ENCODE measurements around the gene ECI2.

ECI2 gene

GRCh38 chr6:4134841-4135664, at the start of gene ECI2:
TSS of gene ECI2 (minus strand) at chr6:4135575. CDS start at chr6:4135560, 15 bp downstream.
- Mint-ChIP-seq H3K36me3 (ENCODE audit: low read depth) (peaks cover 30% of the 10 kb centered on the region), H3K27ac (peak within 1 kb of the TSS; percentile 94), H3K4me1 (ENCODE audit: low read depth) (peaks cover 28% of the 10 kb centered on the region), H3K9me3 (peaks cover 6% of the 10 kb centered on the region), H3K27me3 (ENCODE audit: low read depth) (no peaks in the 10 kb centered on the region), H3K4me3 (peak within 1 kb of the TSS; percentile 90)
- DNase-seq (ENCODE audit: low spot score): peak; percentile 72

GRCh38 chr6:4180652-4181255, 45.4 kb upstream of the ECI2 start:
- Mint-ChIP-seq H3K4me1 (ENCODE audit: low read depth) (peaks cover 11% of the 10 kb centered on the region), H3K9me3 (peaks cover 25% of the 10 kb centered on the region), H3K27me3 (ENCODE audit: low read depth) (no peaks in the 10 kb centered on the region), H3K36me3 (ENCODE audit: low read depth) (peaks cover 4% of the 10 kb centered on the region), H3K27ac (no peak overlapping the region), H3K4me3 (no peak overlapping the region)
- no peak for DNase-seq (ENCODE audit: low spot score)

GRCh38 chr6:4179960-4180651, 44.7 kb upstream of the ECI2 start:
- no peak for DNase-seq (ENCODE audit: low spot score)
- Mint-ChIP-seq H3K27ac (no peak overlapping the region), H3K9me3 (peaks cover 18% of the 10 kb centered on the region), H3K27me3 (ENCODE audit: low read depth) (peaks cover under 1% of the 10 kb centered on the region), H3K4me1 (ENCODE audit: low read depth) (peaks cover 4% of the 10 kb centered on the region), H3K4me3 (no peak overlapping the region), H3K36me3 (ENCODE audit: low read depth) (peaks cover 4% of the 10 kb centered on the region)

- Mint-ChIP-seq H3K9me3 (peaks cover 8% of the 10 kb centered on the region), H3K27ac (no peak overlapping the region), H3K27me3 (ENCODE audit: low read depth) (peaks cover 2% of the 10 kb centered on the region), H3K4me1 (ENCODE audit: low read depth) (no peaks in the 10 kb centered on the region), H3K36me3 (ENCODE audit: low read depth) (no peaks in the 10 kb centered on the region), H3K4me3 (no peak overlapping the region)
- DNase-seq (ENCODE audit: low spot score): no peak
Measured at GRCh38 chr6:4178737-4179333, 43.5 kb upstream of the ECI2 start.

- no peak overlapping the region for H3K27ac Mint-ChIP-seq
- H3K36me3 Mint-ChIP-seq (ENCODE audit: low read depth): no peaks in the 10 kb centered on the region
- no peaks in the 10 kb centered on the region for H3K4me1 Mint-ChIP-seq (ENCODE audit: low read depth)
- H3K27me3 Mint-ChIP-seq (ENCODE audit: low read depth): peaks cover 2% of the 10 kb centered on the region
- no peak for DNase-seq (ENCODE audit: low spot score)
- no peaks in the 10 kb centered on the region for H3K9me3 Mint-ChIP-seq
- H3K4me3 Mint-ChIP-seq: no peak overlapping the region
Measured at GRCh38 chr6:4176907-4177306, 41.5 kb upstream of the ECI2 start.

- no peaks in the 10 kb centered on the region for H3K36me3 Mint-ChIP-seq (ENCODE audit: low read depth)
- no peak overlapping the region for H3K27ac Mint-ChIP-seq
- no peak overlapping the region for H3K4me3 Mint-ChIP-seq
- no peak for DNase-seq (ENCODE audit: low spot score)
- H3K4me1 Mint-ChIP-seq (ENCODE audit: low read depth): no peaks in the 10 kb centered on the region
- peaks cover 2% of the 10 kb centered on the region for H3K27me3 Mint-ChIP-seq (ENCODE audit: low read depth)
- H3K9me3 Mint-ChIP-seq: peaks cover 5% of the 10 kb centered on the region
Measured at GRCh38 chr6:4174042-4174441, 38.7 kb upstream of the ECI2 start.

GRCh38 chr6:4172368-4172767, 37.0 kb upstream of the ECI2 start:
- Mint-ChIP-seq H3K36me3 (ENCODE audit: low read depth) (no peaks in the 10 kb centered on the region), H3K27ac (no peak overlapping the region), H3K4me1 (ENCODE audit: low read depth) (no peaks in the 10 kb centered on the region), H3K4me3 (no peak overlapping the region), H3K9me3 (peaks cover 16% of the 10 kb centered on the region), H3K27me3 (ENCODE audit: low read depth) (peaks cover 4% of the 10 kb centered on the region)
- DNase-seq (ENCODE audit: low spot score): no peak

- no peak for DNase-seq (ENCODE audit: low spot score)
- Mint-ChIP-seq H3K27ac (no peak overlapping the region), H3K4me1 (ENCODE audit: low read depth) (peaks cover 1% of the 10 kb centered on the region), H3K36me3 (ENCODE audit: low read depth) (no peaks in the 10 kb centered on the region), H3K27me3 (ENCODE audit: low read depth) (peaks cover 4% of the 10 kb centered on the region), H3K4me3 (no peak overlapping the region), H3K9me3 (peaks cover 16% of the 10 kb centered on the region)
Measured at GRCh38 chr6:4170297-4170696, 34.9 kb upstream of the ECI2 start.

GRCh38 chr6:4169028-4169789, 33.8 kb upstream of the ECI2 start:
- no peak overlapping the region for H3K27ac Mint-ChIP-seq
- H3K9me3 Mint-ChIP-seq: peaks cover 16% of the 10 kb centered on the region
- peaks cover 2% of the 10 kb centered on the region for H3K27me3 Mint-ChIP-seq (ENCODE audit: low read depth)
- H3K4me1 Mint-ChIP-seq (ENCODE audit: low read depth): peaks cover 1% of the 10 kb centered on the region
- no peaks in the 10 kb centered on the region for H3K36me3 Mint-ChIP-seq (ENCODE audit: low read depth)
- no peak overlapping the region for H3K4me3 Mint-ChIP-seq
- DNase-seq (ENCODE audit: low spot score): no peak

GRCh38 chr6:4167833-4168232, 32.5 kb upstream of the ECI2 start:
- H3K36me3 Mint-ChIP-seq (ENCODE audit: low read depth): no peaks in the 10 kb centered on the region
- no peak overlapping the region for H3K4me3 Mint-ChIP-seq
- peaks cover 16% of the 10 kb centered on the region for H3K9me3 Mint-ChIP-seq
- H3K27ac Mint-ChIP-seq: no peak overlapping the region
- peaks cover 2% of the 10 kb centered on the region for H3K27me3 Mint-ChIP-seq (ENCODE audit: low read depth)
- peaks cover 1% of the 10 kb centered on the region for H3K4me1 Mint-ChIP-seq (ENCODE audit: low read depth)
- no peak for DNase-seq (ENCODE audit: low spot score)

- no peak for DNase-seq (ENCODE audit: low spot score)
- H3K9me3 Mint-ChIP-seq: peaks cover 16% of the 10 kb centered on the region
- H3K4me1 Mint-ChIP-seq (ENCODE audit: low read depth): peaks cover 1% of the 10 kb centered on the region
Measured at GRCh38 chr6:4167123-4167522, 31.7 kb upstream of the ECI2 start.

GRCh38 chr6:4164456-4164855, 29.1 kb upstream of the ECI2 start:
- peaks cover 2% of the 10 kb centered on the region for H3K27me3 Mint-ChIP-seq (ENCODE audit: low read depth)
- no peak overlapping the region for H3K4me3 Mint-ChIP-seq
- H3K9me3 Mint-ChIP-seq: peaks cover 15% of the 10 kb centered on the region
- no peaks in the 10 kb centered on the region for H3K36me3 Mint-ChIP-seq (ENCODE audit: low read depth)
- no peak overlapping the region for H3K27ac Mint-ChIP-seq
- DNase-seq (ENCODE audit: low spot score): no peak
- peaks cover 1% of the 10 kb centered on the region for H3K4me1 Mint-ChIP-seq (ENCODE audit: low read depth)

More at GRCh38 chr6:4167123-4167522, 31.7 kb upstream of the ECI2 start:
- Mint-ChIP-seq H3K4me3 (no peak overlapping the region), H3K36me3 (ENCODE audit: low read depth) (no peaks in the 10 kb centered on the region), H3K27ac (no peak overlapping the region), H3K27me3 (ENCODE audit: low read depth) (peaks cover 2% of the 10 kb centered on the region)

- no peak for DNase-seq (ENCODE audit: low spot score)
- no peak overlapping the region for H3K4me3 Mint-ChIP-seq
- peaks cover 1% of the 10 kb centered on the region for H3K4me1 Mint-ChIP-seq (ENCODE audit: low read depth)
- no peak overlapping the region for H3K27ac Mint-ChIP-seq
- H3K36me3 Mint-ChIP-seq (ENCODE audit: low read depth): no peaks in the 10 kb centered on the region
- H3K9me3 Mint-ChIP-seq: peaks cover 11% of the 10 kb centered on the region
- H3K27me3 Mint-ChIP-seq (ENCODE audit: low read depth): peaks cover 2% of the 10 kb centered on the region
Measured at GRCh38 chr6:4164117-4164442, 28.7 kb upstream of the ECI2 start.
